Measurements from ENCODE around the gene PANK4.

GRCh38 chr1:2514863-2515762, 11.3 kb downstream of the PANK4 start:
- TF ChIP-seq CTCF (IDR thresholded peaks at IDR 0.05) (peak in 2 of 6 experiments; percentile 4 to 11), POLR2A (IDR thresholded peaks at IDR 0.05) (no peak)
